Measurements from ENCODE around the gene SELENOO. TPM values are rescaled to one million over a fixed set of nuclear protein-coding genes. Genes with fewer than 3 reads are reported as not detected.
A peak's percentile ranks its signal among the peaks of the same experiment; 100 is the strongest.

Gene SELENOO
- total RNA-seq, 1 donor from 2014 or later: 25.0 TPM

DNA sequence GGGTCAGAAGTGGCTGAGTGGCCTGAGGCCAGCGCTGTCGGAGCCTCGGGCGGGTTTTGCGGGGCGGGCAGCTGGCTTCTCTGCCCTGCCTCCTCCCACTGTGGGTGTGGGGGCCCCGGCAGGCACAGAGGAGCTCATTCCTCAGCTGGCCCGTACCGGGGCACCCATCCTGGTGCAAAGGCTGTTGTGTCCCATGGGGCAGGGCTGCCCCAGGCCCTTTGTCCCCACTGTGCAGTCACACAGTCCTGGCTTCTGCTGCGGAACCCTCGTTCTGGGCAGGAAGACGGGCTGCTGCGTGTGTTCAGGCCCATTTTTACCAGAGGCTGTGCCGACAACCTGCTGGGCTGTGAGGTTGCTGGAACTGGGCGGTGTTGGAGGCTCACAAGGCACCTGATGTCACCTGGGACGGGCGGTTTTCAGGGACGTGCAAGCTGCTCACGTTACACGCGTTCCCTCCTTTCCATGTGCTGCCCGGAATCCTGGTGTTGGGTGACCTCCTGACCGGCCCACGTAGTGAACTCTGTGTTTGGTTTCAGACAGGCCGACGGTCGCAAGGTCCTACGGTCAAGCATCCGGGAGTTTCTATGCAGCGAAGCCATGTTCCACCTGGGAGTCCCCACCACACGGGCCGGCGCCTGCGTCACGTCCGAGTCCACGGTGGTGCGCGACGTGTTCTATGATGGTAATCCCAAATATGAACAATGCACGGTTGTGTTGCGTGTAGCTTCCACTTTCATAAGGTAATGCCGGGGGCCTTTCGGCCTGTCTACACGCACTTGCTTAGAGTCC is 5.2 kb downstream of the SELENOO start:
- H3K27me3 Mint-ChIP-seq (ENCODE audit: unreplicated experiment): no peaks in the 10 kb centered on the region
- peaks cover 14% of the 10 kb centered on the region for H3K4me1 Mint-ChIP-seq (ENCODE audit: unreplicated experiment)
- no peak for DNase-seq (ENCODE audit: extremely low spot score, unreplicated experiment)
- no peak overlapping the region for H3K4me3 Mint-ChIP-seq (ENCODE audit: unreplicated experiment)
- TF ChIP-seq, protein P1, sequence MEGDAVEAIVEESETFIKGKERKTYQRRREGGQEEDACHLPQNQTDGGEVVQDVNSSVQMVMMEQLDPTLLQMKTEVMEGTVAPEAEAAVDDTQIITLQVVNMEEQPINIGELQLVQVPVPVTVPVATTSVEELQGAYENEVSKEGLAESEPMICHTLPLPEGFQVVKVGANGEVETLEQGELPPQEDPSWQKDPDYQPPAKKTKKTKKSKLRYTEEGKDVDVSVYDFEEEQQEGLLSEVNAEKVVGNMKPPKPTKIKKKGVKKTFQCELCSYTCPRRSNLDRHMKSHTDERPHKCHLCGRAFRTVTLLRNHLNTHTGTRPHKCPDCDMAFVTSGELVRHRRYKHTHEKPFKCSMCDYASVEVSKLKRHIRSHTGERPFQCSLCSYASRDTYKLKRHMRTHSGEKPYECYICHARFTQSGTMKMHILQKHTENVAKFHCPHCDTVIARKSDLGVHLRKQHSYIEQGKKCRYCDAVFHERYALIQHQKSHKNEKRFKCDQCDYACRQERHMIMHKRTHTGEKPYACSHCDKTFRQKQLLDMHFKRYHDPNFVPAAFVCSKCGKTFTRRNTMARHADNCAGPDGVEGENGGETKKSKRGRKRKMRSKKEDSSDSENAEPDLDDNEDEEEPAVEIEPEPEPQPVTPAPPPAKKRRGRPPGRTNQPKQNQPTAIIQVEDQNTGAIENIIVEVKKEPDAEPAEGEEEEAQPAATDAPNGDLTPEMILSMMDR (IDR thresholded peaks at IDR 0.05): no peak
- H3K36me3 Mint-ChIP-seq (ENCODE audit: unreplicated experiment): peaks cover 17% of the 10 kb centered on the region
- H3K27ac Mint-ChIP-seq (ENCODE audit: unreplicated experiment): no peak overlapping the region
- H3K9me3 Mint-ChIP-seq (ENCODE audit: unreplicated experiment): no peaks in the 10 kb centered on the region

DNA sequence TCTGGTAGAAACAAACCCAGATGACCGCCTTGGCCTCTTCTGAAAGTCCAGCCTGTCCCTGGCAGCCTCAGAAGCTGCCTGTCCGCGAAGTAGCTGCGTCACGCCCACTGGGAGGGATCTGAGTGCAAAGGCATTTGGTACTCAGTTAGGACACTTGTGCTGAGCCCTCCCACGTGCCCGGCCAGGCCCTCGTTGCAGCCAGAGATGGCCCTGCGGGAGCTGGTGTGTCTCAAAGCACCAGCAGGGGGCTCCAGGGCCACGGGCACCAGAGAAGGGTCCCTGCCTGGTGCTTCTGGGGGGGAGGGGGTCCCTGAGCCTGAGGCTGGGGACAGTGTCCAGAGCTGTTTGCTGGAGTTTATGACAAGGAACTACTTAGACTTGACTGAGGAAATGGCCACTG is 5.8 kb downstream of the SELENOO start:
- peaks cover 14% of the 10 kb centered on the region for H3K4me1 Mint-ChIP-seq (ENCODE audit: unreplicated experiment)
- no peak for DNase-seq (ENCODE audit: extremely low spot score, unreplicated experiment)
- TF ChIP-seq, protein P1 (IDR thresholded peaks at IDR 0.05): peak; percentile 51
- peaks cover 17% of the 10 kb centered on the region for H3K36me3 Mint-ChIP-seq (ENCODE audit: unreplicated experiment)
- no peaks in the 10 kb centered on the region for H3K9me3 Mint-ChIP-seq (ENCODE audit: unreplicated experiment)
- no peak overlapping the region for H3K4me3 Mint-ChIP-seq (ENCODE audit: unreplicated experiment)
- H3K27me3 Mint-ChIP-seq (ENCODE audit: unreplicated experiment): no peaks in the 10 kb centered on the region
- H3K27ac Mint-ChIP-seq (ENCODE audit: unreplicated experiment): no peak overlapping the region

- Mint-ChIP-seq H3K27me3 (ENCODE audit: unreplicated experiment) (no peaks in the 10 kb centered on the region), H3K4me1 (ENCODE audit: unreplicated experiment) (peaks cover 6% of the 10 kb centered on the region), H3K27ac (ENCODE audit: unreplicated experiment) (no peak overlapping the region), H3K36me3 (ENCODE audit: unreplicated experiment) (peaks cover 23% of the 10 kb centered on the region), H3K9me3 (ENCODE audit: unreplicated experiment) (no peaks in the 10 kb centered on the region), H3K4me3 (ENCODE audit: unreplicated experiment) (no peak overlapping the region)
- no peak for DNase-seq (ENCODE audit: extremely low spot score, unreplicated experiment)
- TF ChIP-seq, protein P1 (IDR thresholded peaks at IDR 0.05): no peak
Measured at GRCh38 chr22:50207383-50208140, 6.8 kb downstream of the SELENOO start.

GRCh38 chr22:50208430-50208938 is 7.7 kb downstream of the SELENOO start:
- Mint-ChIP-seq H3K27me3 (ENCODE audit: unreplicated experiment) (no peaks in the 10 kb centered on the region), H3K9me3 (ENCODE audit: unreplicated experiment) (no peaks in the 10 kb centered on the region), H3K4me1 (ENCODE audit: unreplicated experiment) (peaks cover 4% of the 10 kb centered on the region), H3K27ac (ENCODE audit: unreplicated experiment) (no peak overlapping the region), H3K36me3 (ENCODE audit: unreplicated experiment) (peaks cover 28% of the 10 kb centered on the region), H3K4me3 (ENCODE audit: unreplicated experiment) (no peak overlapping the region)
- TF ChIP-seq, protein P1 (IDR thresholded peaks at IDR 0.05): no peak
- DNase-seq (ENCODE audit: extremely low spot score, unreplicated experiment): no peak
